Calu3 (cell line): Measurements from ENCODE around the gene SLC47A2. TPM values are rescaled to one million over a fixed set of nuclear protein-coding genes. Genes with fewer than 3 reads are reported as not detected.

Experiments used
- BruUV-seq: library from RNA; stranded (reverse); fragments of 400-500 nt; replicated peaks from 2 replicates; lab custom pipeline; 2021; lab: Mats Ljungman, UMichigan
- CTCF ChIA-PET: fragments of 300-600 bp; sonication (Branson Sonifier 250); formaldehyde crosslinking; loops from one replicate; lab custom pipeline; 2022; ENCODE audit warnings: antibody characterized with exemption; lab: Charles Lee
- DNase-seq: peaks from one replicate; pipeline ENCODE4 v3.0.0; 2022
- H3K27ac Mint-ChIP-seq: one replicate; pipeline ENCODE4 v1.8.0; 2022; ENCODE audit warnings: mixed read lengths; ENCODE audit not compliant: unreplicated experiment
- H3K27me3 Mint-ChIP-seq: one replicate; pipeline ENCODE4 v1.8.0; 2022; ENCODE audit warnings: mixed read lengths; ENCODE audit not compliant: unreplicated experiment
- H3K36me3 Mint-ChIP-seq: one replicate; pipeline ENCODE4 v1.8.0; 2022; ENCODE audit warnings: mild to moderate bottlenecking, moderate library complexity, mixed read lengths; ENCODE audit not compliant: insufficient read depth, unreplicated experiment
- H3K4me1 Mint-ChIP-seq: one replicate; pipeline ENCODE4 v1.8.0; 2022; ENCODE audit warnings: mild to moderate bottlenecking, low read depth, mixed read lengths; ENCODE audit not compliant: unreplicated experiment
- H3K4me3 Mint-ChIP-seq: one replicate; pipeline ENCODE4 v1.8.0; 2022; ENCODE audit warnings: mild to moderate bottlenecking, low read depth, moderate library complexity, mixed read lengths; ENCODE audit not compliant: unreplicated experiment
- H3K9me3 Mint-ChIP-seq: one replicate; pipeline ENCODE4 v1.8.0; 2022; ENCODE audit warnings: low read depth, mixed read lengths; ENCODE audit not compliant: unreplicated experiment
- CTCF ChIP-seq: fragments of 200-600 bp; IDR thresholded peaks from one replicate; pipeline ENCODE4 v1.8.0; 2022; ENCODE audit warnings: antibody characterized with exemption; ENCODE audit not compliant: unreplicated experiment
- intact Hi-C: fragments of 100-400 bp; cut with micrococcal nuclease; formaldehyde crosslinking; loops from one replicate; pipeline ENCODE4 v1.10.0; 2022; ENCODE audit not compliant: unreplicated experiment
- total RNA-seq: library from RNA; stranded (reverse); gene quantifications from 2 replicates; pipeline ENCODE4 v1.2.3, GENCODE V29; 2022

Gene SLC47A2
- total RNA-seq, 1 experiment from 2014 or later: not detected

GRCh38 chr17:19705771-19706770 lies 10.3 kb downstream of the SLC47A2 start:
- CTCF ChIA-PET: no interaction called here

GRCh38 chr17:19705201-19705600 lies 11.2 kb downstream of the SLC47A2 start:
- Mint-ChIP-seq H3K9me3 (no peaks in the 10 kb centered on the region), H3K27ac (no peak overlapping the region), H3K36me3 (no peaks in the 10 kb centered on the region), H3K27me3 (no peaks in the 10 kb centered on the region), H3K4me3 (no peak overlapping the region), H3K4me1 (no peaks in the 10 kb centered on the region)
- TF ChIP-seq CTCF: no peak
- CTCF ChIA-PET: no interaction called here
- DNase-seq: no peak
- BruUV-seq: no TSS peak
- intact Hi-C loops: no loop called here

More at GRCh38 chr17:19705771-19706770, 10.3 kb downstream of the SLC47A2 start:
- intact Hi-C loops: no loop called here
- no peak for DNase-seq
- Mint-ChIP-seq H3K4me1 (no peaks in the 10 kb centered on the region), H3K27ac (no peak overlapping the region), H3K36me3 (no peaks in the 10 kb centered on the region), H3K27me3 (no peaks in the 10 kb centered on the region), H3K4me3 (no peak overlapping the region), H3K9me3 (no peaks in the 10 kb centered on the region)
- no TSS peak for BruUV-seq
- no peak for TF ChIP-seq CTCF

GRCh38 chr17:19703828-19704613 lies 12.4 kb downstream of the SLC47A2 start:
- Mint-ChIP-seq H3K27me3 (no peaks in the 10 kb centered on the region), H3K4me1 (no peaks in the 10 kb centered on the region), H3K9me3 (no peaks in the 10 kb centered on the region), H3K36me3 (no peaks in the 10 kb centered on the region), H3K4me3 (no peak overlapping the region), H3K27ac (no peak overlapping the region)
- no peak for DNase-seq
- no peak for TF ChIP-seq CTCF
- intact Hi-C loops: no loop called here
- BruUV-seq: no TSS peak
- CTCF ChIA-PET: interaction anchor here (0.5 kb wide), 1 partner anchor 41 kb away, joined by 3 read pairs; no protein-coding TSS in a partner anchor

- no peaks in the 10 kb centered on the region for H3K36me3 Mint-ChIP-seq
- no peak overlapping the region for H3K27ac Mint-ChIP-seq
- no peaks in the 10 kb centered on the region for H3K4me1 Mint-ChIP-seq
- CTCF ChIA-PET: no interaction called here
- intact Hi-C loops: no loop called here
- no TSS peak for BruUV-seq
- TF ChIP-seq CTCF: no peak
- H3K27me3 Mint-ChIP-seq: no peaks in the 10 kb centered on the region
- no peaks in the 10 kb centered on the region for H3K9me3 Mint-ChIP-seq
- no peak for DNase-seq
- no peak overlapping the region for H3K4me3 Mint-ChIP-seq
Measured at GRCh38 chr17:19703106-19703827, 13.1 kb downstream of the SLC47A2 start.
